K562 (cell line): ENCODE measurements around the gene SLC48A1. TPM values are rescaled to one million over a fixed set of nuclear protein-coding genes. Genes with fewer than 3 reads are reported as not detected.

Experiments
- ATAC-seq: fragments of 200-7000 bp; cut with Tn5 transposase; 3 replicates; pipeline ENCODE4 v1.9.1; 2020; ENCODE audit warnings: moderate library complexity
- BruUV-seq: library from RNA; stranded (reverse); fragments of 400-500 nt; replicated peaks from 2 replicates; lab custom pipeline; 2021; lab: Mats Ljungman, UMichigan
- CTCF ChIA-PET: fragments of 300-600 bp; formaldehyde crosslinking; extraction: SDS; loops from one replicate; lab custom pipeline; 2021; ENCODE audit warnings: low intra/inter-chr PET ratio; lab: Yijun Ruan, JAX
- POLR2A ChIA-PET: fragments of 300-600, 350-650 bp; sonication (Branson Sonifier 250); formaldehyde crosslinking; extraction: SDS; loops from one replicate; lab custom pipeline; 2021; ENCODE audit warnings: antibody characterized with exemption, inconsistent platforms; lab: Yijun Ruan, JAX
- DNase-seq, 4 experiments: peaks; one replicate each; pipeline versions ENCODE4 v3.0.0 to v3.0.0-alpha.2; 2011 to 2018; ENCODE audit warnings: low spot score in 3 of 4, mixed read lengths in 3 of 4; ENCODE audit errors: extremely low read depth in 1 of 4
- FAIRE-seq: peaks from 2 replicates; lab custom pipeline; 2011; peaks lifted over from hg19 to GRCh38; lab: Jason Lieb, UNC
- H2AFZ ChIP-seq: 2 replicates; pipeline ENCODE4 v1.6.0; 2011; ENCODE audit warnings: low read depth, low read length, control low read depth, inconsistent platforms
- H3K27ac ChIP-seq: fragments of 200-600 bp; 3 replicates; pipeline ENCODE4 v1.8.0; 2011; ENCODE audit warnings: low read depth, mild to moderate bottlenecking, control low read depth, inconsistent platforms, low read length, moderate library complexity, mixed read lengths; ENCODE audit errors: extremely low read depth
- H3K27me3 ChIP-seq, 2 experiments: fragments of 300-600 bp in 1 of 2; 2 replicates in 1 of 2; 3 replicates in 1 of 2; pipeline versions ENCODE4 v1.6.0 to v1.8.0; 2011; ENCODE audit warnings: inconsistent platforms in 2 of 2, low read length in 2 of 2, mild to moderate bottlenecking in 1 of 2, mixed read lengths in 1 of 2, moderate library complexity in 1 of 2; ENCODE audit not compliant: control insufficient read depth in 2 of 2, insufficient read depth in 2 of 2
- H3K36me3 ChIP-seq: fragments of 300-600 bp; 3 replicates; pipeline ENCODE4 v1.8.0; 2011; ENCODE audit warnings: mild to moderate bottlenecking, low read length, inconsistent platforms; ENCODE audit not compliant: control insufficient read depth, insufficient read depth
- H3K4me1 ChIP-seq, 2 experiments: fragments of 200-600 bp in 1 of 2; replicated peaks in 1 of 2; 2 replicates in 1 of 2; 3 replicates in 1 of 2; pipeline versions ENCODE4 v1.5.1 to v1.8.0; 2011; ENCODE audit warnings: inconsistent platforms in 2 of 2, low read length in 2 of 2, mild to moderate bottlenecking in 1 of 2, mixed read lengths in 1 of 2, moderate library complexity in 1 of 2; ENCODE audit not compliant: control insufficient read depth in 2 of 2, insufficient read depth in 2 of 2
- H3K4me2 ChIP-seq: 2 replicates; pipeline ENCODE4 v1.6.1; 2011; ENCODE audit warnings: low read length, control low read depth, inconsistent platforms, mixed read lengths; ENCODE audit not compliant: insufficient read depth
- H3K4me3 ChIP-seq: fragments of 200-600 bp; sonication (generic), shearing (Covaris generic); 2 replicates; pipeline ENCODE4 v1.5.1; 2016; ENCODE audit warnings: control low read depth, inconsistent platforms
- H3K79me2 ChIP-seq: fragments of 200-600 bp; 3 replicates; pipeline ENCODE4 v1.8.0; 2011; ENCODE audit warnings: low read length, inconsistent platforms; ENCODE audit not compliant: control insufficient read depth, insufficient read depth
- H3K9ac ChIP-seq, 2 experiments: 2 replicates each; pipeline versions ENCODE4 v1.6.0 to v1.6.1; 2011; ENCODE audit warnings: low read depth in 2 of 2, low read length in 2 of 2, control low read depth in 1 of 2, inconsistent platforms in 1 of 2, mild to moderate bottlenecking in 1 of 2, mixed read lengths in 1 of 2; ENCODE audit not compliant: insufficient read depth in 1 of 2
- H3K9me1 ChIP-seq: one replicate; pipeline ENCODE4 v1.6.0; 2011; ENCODE audit warnings: inconsistent platforms, mild to moderate bottlenecking, low read length, moderate library complexity; ENCODE audit not compliant: control insufficient read depth, insufficient read depth
- H3K9me3 ChIP-seq: replicated peaks from 2 replicates; pipeline ENCODE4 v1.5.1; 2011; ENCODE audit warnings: low read depth, low read length, inconsistent platforms; ENCODE audit not compliant: control insufficient read depth, insufficient read depth
- H4K20me1 ChIP-seq: replicated peaks from 2 replicates; pipeline ENCODE4 v1.6.1; 2011; ENCODE audit warnings: low read length, inconsistent platforms, mixed read lengths; ENCODE audit not compliant: control insufficient read depth, insufficient read depth
- MAFF ChIP-seq: IDR thresholded peaks from 2 replicates; pipeline ENCODE4 v1.6.1; 2012; ENCODE audit warnings: low read length, improper control_type of control experiment
- MEF2D ChIP-seq: conservative IDR thresholded peaks from 2 replicates; pipeline ENCODE4 v1.6.1; 2016; ENCODE audit warnings: low read depth, missing genetic modification characterization, missing compliant biosample characterization
- REST ChIP-seq, 2 experiments: fragments of 450-650 bp; formaldehyde crosslinking in 1 of 2; IDR thresholded peaks; 2 replicates each; pipeline versions ENCODE4 v1.4.0 to v1.6.1; 2014 to 2020; ENCODE audit warnings: mild to moderate bottlenecking in 2 of 2, borderline replicate concordance in 1 of 2, low read depth in 1 of 2
- RFX1 ChIP-seq: fragments of 450-650 bp; IDR thresholded peaks from 2 replicates; pipeline ENCODE4 v1.6.1; 2016; ENCODE audit warnings: mild to moderate bottlenecking, moderate library complexity
- SMARCA5 ChIP-seq: fragments of 450-650 bp; IDR thresholded peaks from 2 replicates; pipeline ENCODE4 v1.6.1; 2016
- ZC3H11A ChIP-seq: IDR thresholded peaks from 2 replicates; pipeline ENCODE4 v1.6.1; 2012; ENCODE audit warnings: low read depth, low read length, improper control_type of control experiment
- ZNF175 ChIP-seq: fragments of 200-800 bp; sonication (Bioruptor generic); IDR thresholded peaks from 2 replicates; pipeline ENCODE4 v1.6.1; 2016; ENCODE audit warnings: low read depth, mild to moderate bottlenecking, missing genetic modification characterization, missing compliant biosample characterization
- ZNF274 ChIP-seq: IDR thresholded peaks from 2 replicates; pipeline ENCODE4 v1.6.1; 2011; ENCODE audit warnings: low read depth, mild to moderate bottlenecking, low read length, moderate library complexity, borderline replicate concordance
- ZNF740 ChIP-seq, 3 experiments: fragments of 200-800 bp in 1 of 3; sonication (Bioruptor generic) in 1 of 3; sonication (generic) in 1 of 3; formaldehyde crosslinking in 1 of 3; IDR thresholded peaks; 2 replicates each; pipeline versions ENCODE4 v1.6.1 to v1.8.0; 2016 to 2022; ENCODE audit warnings: mild to moderate bottlenecking in 2 of 3, missing compliant biosample characterization in 2 of 3, missing genetic modification characterization in 2 of 3, missing genetic modification reagents in 1 of 3
- WGBS: fragments of 100-300 bp; shearing (Covaris generic); methylation state at CpG from one replicate; pipeline ENCODE4 v1.1.6; 2016; ENCODE audit warnings: low coverage, mixed read lengths; ENCODE audit not compliant: insufficient coverage; ENCODE audit errors: missing lambda C conversion rate; 5-methylcytosine and 5-hydroxymethylcytosine counted together
- in situ Hi-C: fragments of 300-500 bp; cut with MboI; formaldehyde crosslinking; loops from 4 replicates; pipeline ENCODE4 v1.15.0; 2018; ENCODE audit warnings: inconsistent platforms, mixed read lengths
- intact Hi-C: fragments of 100-400 bp; cut with micrococcal nuclease; formaldehyde crosslinking; loops from 2 replicates; pipeline ENCODE4 v1.14.2; 2022
- polyA plus RNA-seq, 8 experiments: library from polyadenylated mRNA; depleted of rRNA in 4 of 8; stranded (reverse) in 5 of 8; unstranded in 3 of 8; fragments of >200 nt; fragmentation: Nextera tagmentation in 2 of 8; fragmentation: Illumina TruSeq in 1 of 8; extraction: Ambion mirVana in 2 of 8; extraction: Trizol in 1 of 8; gene quantifications; 2 replicates each; pipeline versions ENCODE4 v1.2.1 to v1.2.3, GENCODE V29; 2011 to 2014; ENCODE audit warnings: inconsistent platforms in 1 of 8, missing spikeins in 1 of 8
- total RNA-seq, 7 experiments: library from RNA; depleted of rRNA in 6 of 7; stranded (reverse); fragments of >200 nt in 6 of 7; fragmentation: Illumina TruSeq in 2 of 7; extraction: Trizol in 2 of 7; gene quantifications; 2 replicates each; pipeline versions ENCODE4 v1.2.1 to v1.2.3, GENCODE V29; 2011 to 2021; ENCODE audit warnings: low replicate concordance in 1 of 7

Gene SLC48A1
- total and polyA plus RNA-seq, 9 of the 15 experiments (the other 6 are each of a cell fraction or from before 2014, with no cell fraction given) = 10.7 to 37.5 (median 18.7) TPM

DNA sequence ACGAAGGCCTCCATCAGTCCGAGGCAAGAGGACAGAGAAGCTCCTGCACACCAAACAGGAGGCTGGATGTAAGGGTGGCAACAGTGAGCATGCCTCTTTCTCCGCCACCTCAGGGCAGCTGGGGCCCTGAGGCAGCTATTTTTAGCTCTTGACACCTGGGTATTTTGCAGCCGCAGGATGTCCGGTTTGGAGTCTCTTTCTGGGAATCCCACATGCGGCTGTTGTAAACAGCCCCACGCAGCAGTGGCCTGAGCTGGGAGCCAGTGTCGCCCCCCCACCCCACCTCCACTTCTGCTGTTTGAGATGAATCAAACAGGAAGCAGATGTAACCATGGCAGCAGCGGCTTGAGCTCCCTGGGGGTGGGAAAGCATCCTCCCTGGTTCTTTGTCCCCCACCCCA lies 35.0 kb downstream of the SLC48A1 start (continued):
- TF ChIP-seq ZNF740 (CRISPR knock-in tag; IDR thresholded peaks at IDR 0.05) (peak; percentile 78), ZNF740 (tag; IDR thresholded peaks at IDR 0.05) (no peak), MEF2D (tag) (0 out of 2 replicates have a peak, but pooled peaks have one; percentile 51), MAFF (no peak), RFX1 (peak; percentile 78; the same call in 1 of the 2 replicates)

DNA sequence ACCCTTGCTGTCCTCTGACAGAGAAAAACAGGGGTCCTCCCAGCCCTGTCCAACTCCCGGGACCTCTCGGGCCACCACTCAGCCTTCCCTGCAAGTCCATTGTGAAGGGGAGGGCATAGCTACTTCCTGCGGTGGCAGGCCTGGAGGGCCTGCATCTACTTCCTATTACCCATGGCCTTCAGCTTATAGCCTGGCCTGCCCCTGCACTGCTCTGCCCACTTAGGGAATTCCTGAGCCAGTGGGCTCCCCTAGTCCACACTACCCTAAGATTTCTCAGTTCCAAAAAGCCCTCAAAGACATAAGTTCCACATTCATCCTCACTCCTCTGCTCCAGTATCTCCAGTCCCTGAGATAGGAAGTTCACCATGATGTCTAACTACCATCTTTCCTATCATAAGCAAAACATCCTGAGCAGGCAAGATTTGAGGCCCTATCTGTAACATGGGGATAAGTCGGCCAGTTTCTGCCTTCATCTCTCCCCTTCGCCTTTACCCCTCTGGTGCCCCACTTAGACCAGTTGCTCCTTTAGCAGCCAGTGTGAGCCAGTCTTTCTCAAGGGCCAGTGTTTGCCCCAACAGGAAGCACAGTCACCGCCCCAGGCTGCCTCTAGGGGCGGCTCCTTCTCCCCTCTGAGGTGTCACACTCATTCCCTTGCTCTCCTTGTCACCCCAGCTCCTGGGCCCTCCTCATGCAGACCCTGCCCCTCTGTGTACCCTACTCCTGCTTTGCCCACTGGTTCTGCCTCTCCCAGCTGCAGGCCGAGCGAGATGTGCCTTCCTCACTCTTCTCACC lies 35.7 kb downstream of the SLC48A1 start:
- Histone ChIP-seq H3K9ac (peak overlapping the region; percentile 28 to 85; a peak in 3 of 4 replicates), H2AFZ (peak overlapping the region; percentile 20; the same call in 1 of the 2 replicates), H3K79me2 (peaks cover 100% of the 10 kb centered on the region), H3K4me1 (peaks cover 55 to 64% of the 10 kb centered on the region in 2 experiments), H3K4me3 (no peak overlapping the region), H3K36me3 (peaks cover 58% of the 10 kb centered on the region; the same call in 2 of the 3 replicates), H3K4me2 (peak overlapping the region; percentile 28), H4K20me1 (peaks cover 8% of the 10 kb centered on the region; the same call in 1 of the 2 replicates), H3K9me3 (no peaks in the 10 kb centered on the region), H3K27ac (peak overlapping the region; percentile 50; the same call in 2 of the 3 replicates), H3K27me3 (no peaks in the 10 kb centered on the region), H3K9me1 (peaks cover 6% of the 10 kb centered on the region)
- in situ Hi-C loops (no loop called here), intact Hi-C loops (no loop called here)
- CTCF ChIA-PET = no interaction called here
- no TSS peak for BruUV-seq
- FAIRE-seq (no peak), DNase-seq (peak; percentile 56 to 65 (median 62)), ATAC-seq (peak; percentile 60)
- WGBS = 49% methylated on average over 9 of the region's 9 CpGs
- POLR2A ChIA-PET = interaction anchor here (0.6 to 1.7 kb wide), 7 partner anchors 9 to 91 kb away, joined by 3 to 5 read pairs (median 4); no protein-coding TSS in a partner anchor
- TF ChIP-seq ZNF175 (CRISPR knock-in tag) (no peak), ZC3H11A (no peak), SMARCA5 (peak; percentile 59; the same call in 1 of the 2 replicates), ZNF274 (no peak), REST (IDR thresholded peaks at IDR 0.05; ENCODE audit: borderline replicate concordance) (0 out of 2 replicates have a peak, but pooled peaks have one; percentile 10), REST (CRISPR knock-in tag; IDR thresholded peaks at IDR 0.05; ENCODE audit: low read depth) (no peak)
